K562 (cell line): ENCODE results near the gene MBNL2.

ENCODE experiments used
- CTCF ChIP-seq, 3 experiments: IDR thresholded peaks in 2 of 3; conservative IDR thresholded peaks in 1 of 3; 2 replicates each; pipeline ENCODE4 v1.5.1; 2011 to 2012; ENCODE audit warnings: low read length in 3 of 3, mild to moderate bottlenecking in 3 of 3, control low read depth in 2 of 3, improper control_type of control experiment in 1 of 3, inconsistent platforms in 1 of 3, low read depth in 1 of 3, mixed read lengths in 1 of 3, moderate library complexity in 1 of 3; ENCODE audit not compliant: insufficient read depth in 2 of 3
- DIDO1 ChIP-seq: fragments of 450-650 bp; IDR thresholded peaks from 2 replicates; pipeline ENCODE4 v1.6.1; 2016; ENCODE audit warnings: low read depth, missing biosample characterization, missing genetic modification characterization
- E2F1 ChIP-seq: sonication (generic); formaldehyde crosslinking; IDR thresholded peaks from 2 replicates; pipeline ENCODE4 v1.8.1; 2023; ENCODE audit warnings: mild to moderate bottlenecking, missing genetic modification reagents, moderate library complexity
- ELF4 ChIP-seq: fragments of 450-650 bp; formaldehyde crosslinking; IDR thresholded peaks from 2 replicates; pipeline ENCODE4 v1.4.0; 2022; ENCODE audit warnings: missing genetic modification characterization
- HDGF ChIP-seq: fragments of 450-650 bp; IDR thresholded peaks from 2 replicates; pipeline ENCODE4 v1.6.1; 2016
- KDM2B ChIP-seq: fragments of 250-450 bp; sonication (Bioruptor Pico); IDR thresholded peaks from 2 replicates; pipeline ENCODE4 v1.8.0; 2021; ENCODE audit warnings: mild to moderate bottlenecking, moderate library complexity
- KDM4B ChIP-seq, 2 experiments: fragments of 450-650 bp in 1 of 2; sonication (generic) in 1 of 2; IDR thresholded peaks; 2 replicates each; pipeline ENCODE4 v1.6.1; 2016 to 2017; ENCODE audit warnings: borderline replicate concordance in 2 of 2, antibody characterized with exemption in 1 of 2, low read depth in 1 of 2, mild to moderate bottlenecking in 1 of 2
- NBN ChIP-seq: fragments of 450-650 bp; IDR thresholded peaks from 2 replicates; pipeline ENCODE4 v1.6.1; 2016; ENCODE audit warnings: low read depth, mild to moderate bottlenecking
- NR2F6 ChIP-seq: fragments of 450-650 bp; formaldehyde crosslinking; IDR thresholded peaks from 2 replicates; pipeline ENCODE4 v1.4.0; 2020; ENCODE audit warnings: mild to moderate bottlenecking
- POLR2AphosphoS5 ChIP-seq: IDR thresholded peaks from 2 replicates; pipeline ENCODE4 v1.6.1; 2011; ENCODE audit warnings: mild to moderate bottlenecking, low read depth, low read length, moderate library complexity; ENCODE audit not compliant: control insufficient read depth, insufficient read depth
- RBM39 ChIP-seq: fragments of 200-400 bp; formaldehyde crosslinking; optimal IDR thresholded peaks from 2 replicates; pipeline ENCODE3; 2018; ENCODE audit warnings: low read depth, low read length
- RFX5 ChIP-seq: IDR thresholded peaks from 2 replicates; pipeline ENCODE4 v1.6.1; 2011; ENCODE audit warnings: low read depth, mild to moderate bottlenecking, improper control_type of control experiment, low read length
- TF ChIP-seq, protein P1 (sequence below): fragments of 450-650 bp; IDR thresholded peaks from 2 replicates; pipeline ENCODE4 v1.6.1; 2016; ENCODE audit warnings: antibody characterized with exemption
- TF ChIP-seq, protein P2 (sequence below): fragments of 150-350 bp; conservative IDR thresholded peaks from 2 replicates; pipeline ENCODE4 v1.6.1; 2014; ENCODE audit warnings: low read length

DNA sequence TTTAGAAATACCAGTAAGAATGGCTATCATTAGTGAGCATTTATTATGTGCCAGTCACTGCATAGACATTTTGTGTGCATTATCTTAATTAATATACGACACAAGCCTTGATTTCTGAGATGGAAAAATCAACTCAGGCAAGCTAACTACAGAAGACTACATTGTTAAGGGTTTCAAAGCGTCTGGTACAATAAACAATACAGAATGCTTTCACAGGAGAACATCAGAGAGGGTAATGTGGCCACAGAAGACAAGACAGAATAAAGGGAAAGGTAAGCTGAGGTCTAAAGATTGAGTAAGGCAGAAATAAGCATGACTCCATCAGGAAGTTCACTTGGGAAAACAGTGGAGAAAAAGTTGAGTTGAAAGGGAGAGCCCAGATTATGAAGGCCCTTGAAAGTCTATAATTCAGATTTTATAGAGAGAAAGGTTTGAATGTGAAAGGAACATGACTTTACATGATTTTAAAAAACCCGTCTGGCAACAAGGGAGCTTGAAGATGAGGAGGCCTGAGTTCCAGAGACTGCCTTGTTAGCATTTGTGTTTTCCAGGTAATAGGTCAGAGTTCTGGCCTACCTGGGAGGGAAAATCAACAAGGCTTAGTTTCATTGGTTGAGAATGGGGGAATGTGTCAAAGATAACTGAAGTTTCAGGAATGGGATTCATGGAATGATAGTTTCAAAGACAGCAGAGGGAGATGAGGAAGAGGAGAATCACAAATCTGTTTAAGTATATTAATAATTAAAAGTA lies 1.8 kb upstream of the MBNL2 start:
- no peak for TF ChIP-seq RBM39
- TF ChIP-seq E2F1 (CRISPR knock-in tag), result no peak
- TF ChIP-seq CTCF (IDR thresholded peaks at IDR 0.05 in 2 of 3, conservative IDR thresholded peaks at IDR 0.05 in 1 of 3; ENCODE audit: insufficient read depth in 2 of 3, low read depth in 1 of 3, low read length in 3 of 3), result no peak
- TF ChIP-seq ELF4, result no peak
- TF ChIP-seq RFX5, result no peak
- no peak for TF ChIP-seq NBN
- TF ChIP-seq KDM4B (IDR thresholded peaks at IDR 0.05; ENCODE audit: borderline replicate concordance in 2 of 2, low read depth in 1 of 2), result no peak
- TF ChIP-seq, protein P1, sequence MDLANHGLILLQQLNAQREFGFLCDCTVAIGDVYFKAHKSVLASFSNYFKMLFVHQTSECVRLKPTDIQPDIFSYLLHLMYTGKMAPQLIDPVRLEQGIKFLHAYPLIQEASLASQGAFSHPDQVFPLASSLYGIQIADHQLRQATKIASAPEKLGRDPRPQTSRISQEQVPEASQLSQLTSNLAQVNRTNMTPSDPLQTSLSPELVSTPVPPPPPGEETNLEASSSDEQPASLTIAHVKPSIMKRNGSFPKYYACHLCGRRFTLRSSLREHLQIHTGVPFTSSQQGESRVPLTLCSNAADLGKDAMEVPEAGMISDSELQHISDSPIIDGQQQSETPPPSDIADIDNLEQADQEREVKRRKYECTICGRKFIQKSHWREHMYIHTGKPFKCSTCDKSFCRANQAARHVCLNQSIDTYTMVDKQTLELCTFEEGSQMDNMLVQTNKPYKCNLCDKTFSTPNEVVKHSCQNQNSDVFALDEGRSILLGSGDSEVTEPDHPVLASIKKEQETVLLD, result no peak
- no peak for TF ChIP-seq NR2F6 (CRISPR knock-in tag)
- TF ChIP-seq POLR2AphosphoS5, result no peak
- TF ChIP-seq DIDO1 (tag), result no peak
- TF ChIP-seq, protein P2, sequence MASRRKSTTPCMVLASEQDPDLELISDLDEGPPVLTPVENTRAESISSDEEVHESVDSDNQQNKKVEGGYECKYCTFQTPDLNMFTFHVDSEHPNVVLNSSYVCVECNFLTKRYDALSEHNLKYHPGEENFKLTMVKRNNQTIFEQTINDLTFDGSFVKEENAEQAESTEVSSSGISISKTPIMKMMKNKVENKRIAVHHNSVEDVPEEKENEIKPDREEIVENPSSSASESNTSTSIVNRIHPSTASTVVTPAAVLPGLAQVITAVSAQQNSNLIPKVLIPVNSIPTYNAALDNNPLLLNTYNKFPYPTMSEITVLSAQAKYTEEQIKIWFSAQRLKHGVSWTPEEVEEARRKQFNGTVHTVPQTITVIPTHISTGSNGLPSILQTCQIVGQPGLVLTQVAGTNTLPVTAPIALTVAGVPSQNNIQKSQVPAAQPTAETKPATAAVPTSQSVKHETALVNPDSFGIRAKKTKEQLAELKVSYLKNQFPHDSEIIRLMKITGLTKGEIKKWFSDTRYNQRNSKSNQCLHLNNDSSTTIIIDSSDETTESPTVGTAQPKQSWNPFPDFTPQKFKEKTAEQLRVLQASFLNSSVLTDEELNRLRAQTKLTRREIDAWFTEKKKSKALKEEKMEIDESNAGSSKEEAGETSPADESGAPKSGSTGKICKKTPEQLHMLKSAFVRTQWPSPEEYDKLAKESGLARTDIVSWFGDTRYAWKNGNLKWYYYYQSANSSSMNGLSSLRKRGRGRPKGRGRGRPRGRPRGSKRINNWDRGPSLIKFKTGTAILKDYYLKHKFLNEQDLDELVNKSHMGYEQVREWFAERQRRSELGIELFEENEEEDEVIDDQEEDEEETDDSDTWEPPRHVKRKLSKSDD, result no peak
- no peak for TF ChIP-seq HDGF
- no peak for TF ChIP-seq KDM2B (CRISPR knock-in tag)
